Measurements from ENCODE around the gene MLNR. TPM values are rescaled to one million over a fixed set of nuclear protein-coding genes. Genes with fewer than 3 reads are reported as not detected.

MLNR gene, protein sequence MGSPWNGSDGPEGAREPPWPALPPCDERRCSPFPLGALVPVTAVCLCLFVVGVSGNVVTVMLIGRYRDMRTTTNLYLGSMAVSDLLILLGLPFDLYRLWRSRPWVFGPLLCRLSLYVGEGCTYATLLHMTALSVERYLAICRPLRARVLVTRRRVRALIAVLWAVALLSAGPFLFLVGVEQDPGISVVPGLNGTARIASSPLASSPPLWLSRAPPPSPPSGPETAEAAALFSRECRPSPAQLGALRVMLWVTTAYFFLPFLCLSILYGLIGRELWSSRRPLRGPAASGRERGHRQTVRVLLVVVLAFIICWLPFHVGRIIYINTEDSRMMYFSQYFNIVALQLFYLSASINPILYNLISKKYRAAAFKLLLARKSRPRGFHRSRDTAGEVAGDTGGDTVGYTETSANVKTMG
- total RNA-seq (2022; extraction: Qiagen RNA extraction): 0.39 to 0.66 TPM (median 0.57 TPM) in 5 replicates

DNA sequence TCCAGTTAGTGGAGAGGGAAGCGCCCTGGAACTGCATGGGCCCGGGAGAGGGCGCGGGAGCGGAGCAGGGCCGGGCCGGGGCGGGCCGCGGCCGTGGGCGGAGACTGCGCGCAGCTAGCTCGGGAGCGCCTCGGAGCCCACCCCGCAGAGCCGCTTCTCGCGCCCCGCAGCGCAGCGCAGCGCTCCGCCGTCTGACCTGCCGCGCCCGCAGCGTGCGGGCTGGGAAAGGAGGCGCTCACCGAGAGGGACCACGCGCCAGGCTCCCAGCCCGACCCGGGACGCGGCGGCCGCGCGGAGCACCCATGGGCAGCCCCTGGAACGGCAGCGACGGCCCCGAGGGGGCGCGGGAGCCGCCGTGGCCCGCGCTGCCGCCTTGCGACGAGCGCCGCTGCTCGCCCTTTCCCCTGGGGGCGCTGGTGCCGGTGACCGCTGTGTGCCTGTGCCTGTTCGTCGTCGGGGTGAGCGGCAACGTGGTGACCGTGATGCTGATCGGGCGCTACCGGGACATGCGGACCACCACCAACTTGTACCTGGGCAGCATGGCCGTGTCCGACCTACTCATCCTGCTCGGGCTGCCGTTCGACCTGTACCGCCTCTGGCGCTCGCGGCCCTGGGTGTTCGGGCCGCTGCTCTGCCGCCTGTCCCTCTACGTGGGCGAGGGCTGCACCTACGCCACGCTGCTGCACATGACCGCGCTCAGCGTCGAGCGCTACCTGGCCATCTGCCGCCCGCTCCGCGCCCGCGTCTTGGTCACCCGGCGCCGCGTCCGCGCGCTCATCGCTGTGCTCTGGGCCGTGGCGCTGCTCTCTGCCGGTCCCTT is at the start of gene MLNR:
Gene MLNR (plus strand): TSS at position 303 of the 820 bp plus-strand sequence. CDS start 0 bp downstream, at position 303.

DNA sequence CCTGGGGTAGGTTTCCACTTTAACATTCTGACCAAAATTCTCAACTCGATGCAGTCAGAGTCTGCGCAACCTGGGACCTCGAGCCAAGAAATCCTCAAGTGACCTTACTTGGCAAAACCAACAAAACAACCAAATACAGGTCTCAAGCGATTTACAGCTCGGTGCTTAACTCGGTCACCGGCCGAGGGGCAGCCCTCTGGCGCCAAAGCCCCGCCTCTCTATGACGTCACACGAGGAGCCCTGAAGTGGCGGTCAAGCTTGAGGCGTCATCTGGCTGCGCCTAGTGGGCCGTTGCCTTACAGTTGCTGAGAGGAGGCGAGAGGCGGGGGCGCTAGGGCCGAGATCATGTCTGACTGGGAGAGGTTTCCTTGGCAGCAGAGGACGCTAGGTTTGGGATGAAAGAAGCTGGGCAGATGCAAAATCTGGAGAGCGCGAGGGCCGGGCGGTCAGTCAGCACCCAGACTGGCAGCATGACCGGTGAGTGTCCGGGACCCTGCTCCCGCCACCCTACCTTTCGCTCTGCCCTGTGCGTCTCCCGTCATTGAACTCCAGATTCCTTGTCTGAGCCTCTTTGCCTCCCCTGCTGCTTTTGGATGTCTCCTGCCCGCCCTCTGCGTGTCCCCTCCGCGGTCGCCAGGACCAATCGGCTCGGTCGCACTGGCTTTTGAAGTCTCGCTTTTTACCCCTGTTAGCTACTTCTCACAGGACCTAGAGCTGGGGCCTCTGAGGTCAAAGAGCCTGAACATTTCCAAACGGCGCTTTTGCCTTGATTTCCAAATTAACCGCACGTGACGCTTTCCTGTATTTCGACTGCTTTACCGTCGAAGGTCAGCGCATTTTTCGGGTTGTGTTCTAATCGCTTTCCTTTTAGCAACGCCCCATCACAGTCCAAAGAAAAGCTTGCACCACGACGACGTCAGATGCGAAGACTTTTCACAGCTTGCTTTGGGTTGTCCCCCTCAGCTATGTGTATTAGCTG is 27.8 kb downstream of the MLNR start, which contains the start of gene CDADC1:
Gene CDADC1 (plus strand): TSS at position 283 of the 979 bp plus-strand sequence. CDS start 113 bp downstream, at position 396.

Other genes with a start within 250 kb of the MLNR start
- gene FNDC3A, start 244.4 kb upstream of the MLNR start, total RNA-seq (2022; extraction: Qiagen RNA extraction): 16.7 to 27.5 TPM (median 21.7 TPM) in 5 replicates
- gene CDADC1, start 27.6 kb downstream of the MLNR start, total RNA-seq (2022; extraction: Qiagen RNA extraction): 7.6 to 8.7 TPM (median 8.5 TPM) in 5 replicates
- 1.4 to 2.5 TPM (median 1.8 TPM) in 5 replicates for gene CAB39L, start 223.7 kb downstream of the MLNR start, total RNA-seq (2022; extraction: Qiagen RNA extraction)
- gene SETDB2, start 223.9 kb downstream of the MLNR start, total RNA-seq (2022; extraction: Qiagen RNA extraction): 1.6 to 2.1 TPM (median 1.8 TPM) in 5 replicates

Measured in A549 treated with AZD2906 at 1 μM for 4 hours (cell line).